NCI-H1092 treated with DMSO at 0.1 percent for 48 hours (cell line): Measurements from ENCODE around the gene IL4R.
"Not testable (repeated sequence)": the region's sequence is repeated elsewhere in the genome, so short reads cannot be mapped to it uniquely, and the experiment has no call there.

Source experiments
- DNase-seq: peaks from one replicate; lab custom pipeline; 2025; lab: John Stamatoyannopoulos, UW

Gene IL4R

GRCh38 chr16:27288313-27288712 is 25.5 kb upstream of the IL4R start:
- DNase-seq, result not testable (repeated sequence)

DNA sequence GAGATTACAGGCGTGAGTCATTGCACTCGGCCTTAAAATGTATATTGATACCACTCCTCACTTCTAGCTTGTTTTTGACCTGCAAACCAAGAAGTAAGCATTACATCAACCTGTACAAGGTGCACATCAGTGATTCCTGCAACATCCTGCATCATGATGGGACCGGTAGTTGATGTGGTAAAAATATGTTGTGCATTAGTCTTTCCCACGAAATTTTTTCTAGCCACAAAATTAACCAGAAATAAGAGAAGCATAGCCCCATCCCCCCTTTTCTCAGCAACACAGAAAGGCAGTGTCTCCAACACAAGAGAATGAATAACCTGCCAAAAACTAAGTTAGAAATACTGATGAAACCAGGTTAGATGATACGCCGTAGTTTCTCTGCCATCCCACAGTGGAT is 24.1 kb upstream of the IL4R start:
- DNase-seq, result no peak

GRCh38 chr16:27290562-27290961 is 23.2 kb upstream of the IL4R start:
- no peak for DNase-seq

- no peak for DNase-seq
Observed at GRCh38 chr16:27291106-27291505, 22.7 kb upstream of the IL4R start.

- DNase-seq, result no peak
Observed at GRCh38 chr16:27291722-27292240, 22.0 kb upstream of the IL4R start.

DNA sequence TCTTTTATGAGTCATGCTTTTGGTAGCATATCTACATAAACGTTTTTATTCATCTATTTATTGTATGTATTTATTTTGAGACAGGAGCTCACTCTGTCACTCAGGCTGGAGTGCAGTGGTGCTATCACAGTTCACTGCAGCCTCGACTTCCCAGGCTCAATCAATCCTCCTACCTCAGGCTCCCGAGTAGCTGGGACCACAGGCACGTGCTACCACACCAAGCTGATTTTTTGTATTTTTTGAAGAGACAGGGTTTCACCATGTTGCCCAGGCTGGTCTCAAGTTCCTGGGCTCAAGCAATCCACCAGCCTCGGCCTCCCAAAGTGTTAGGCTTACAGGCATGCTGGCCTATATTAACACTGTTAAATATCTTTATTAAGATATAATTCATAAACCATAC is 20.4 kb upstream of the IL4R start:
- DNase-seq, result no peak

DNA sequence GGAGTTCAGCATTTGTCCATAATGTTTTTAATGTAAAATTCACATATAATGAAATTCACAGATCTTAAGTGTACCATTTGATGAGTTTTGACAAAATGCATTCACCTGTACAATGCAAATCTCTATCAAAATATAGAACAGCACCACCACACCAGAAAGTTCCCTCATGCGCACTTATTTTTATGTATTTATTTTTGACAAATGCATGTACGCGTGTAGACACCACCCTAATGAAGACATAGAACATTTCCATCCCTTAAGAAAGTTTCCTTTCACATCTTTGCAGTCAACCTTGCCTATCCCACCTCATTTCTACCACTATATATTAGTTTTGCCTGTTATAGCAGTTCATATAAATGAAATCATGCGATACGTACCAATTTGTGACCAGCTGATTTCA is 15.6 kb upstream of the IL4R start:
- no peak for DNase-seq

- DNase-seq, result no peak
Observed at GRCh38 chr16:27301236-27301861, 12.4 kb upstream of the IL4R start.

- no peak for DNase-seq
Observed at GRCh38 chr16:27302126-27302525, 11.6 kb upstream of the IL4R start.

DNA sequence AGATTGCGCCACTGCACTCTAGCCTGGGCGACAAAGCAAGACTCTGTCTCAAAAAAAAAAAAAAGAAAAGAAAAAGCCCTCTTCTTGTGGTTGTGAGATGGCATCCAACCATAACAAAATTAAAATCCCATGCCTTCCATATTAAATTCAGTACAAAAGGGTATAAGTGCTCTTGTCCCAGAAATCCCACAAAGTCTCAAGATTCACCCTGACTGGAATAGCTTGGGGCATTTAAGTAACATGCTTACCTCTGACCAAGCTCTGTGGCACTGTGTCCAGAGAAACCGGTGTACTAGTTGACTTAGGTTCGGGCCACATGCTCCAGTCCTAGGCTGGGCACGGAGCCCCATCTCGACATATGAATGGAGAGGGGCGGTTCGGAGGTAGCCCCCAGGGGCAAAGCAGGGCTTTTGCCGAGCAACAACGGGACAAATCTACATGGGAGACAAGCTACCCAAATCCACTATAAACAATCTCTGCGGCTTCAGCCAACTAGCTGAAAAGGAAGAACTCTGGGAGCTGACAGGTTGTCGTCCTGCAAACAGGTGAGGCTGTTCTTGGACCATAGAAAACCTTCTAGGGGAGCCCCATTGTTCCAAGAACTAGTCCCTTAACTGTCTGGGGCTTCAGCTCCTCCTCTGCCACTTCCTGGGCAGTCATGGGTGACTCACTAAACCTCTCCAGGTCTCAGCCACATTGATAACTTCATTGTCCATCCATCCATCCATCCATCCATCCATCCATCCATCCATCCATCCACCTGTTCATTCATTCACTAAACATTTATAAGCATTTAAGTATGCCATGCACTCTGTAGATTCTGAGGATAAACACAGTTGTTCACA is 10.3 kb upstream of the IL4R start:
- no peak for DNase-seq

- no peak for DNase-seq
Observed at GRCh38 chr16:27304102-27304501, 9.7 kb upstream of the IL4R start.

DNA sequence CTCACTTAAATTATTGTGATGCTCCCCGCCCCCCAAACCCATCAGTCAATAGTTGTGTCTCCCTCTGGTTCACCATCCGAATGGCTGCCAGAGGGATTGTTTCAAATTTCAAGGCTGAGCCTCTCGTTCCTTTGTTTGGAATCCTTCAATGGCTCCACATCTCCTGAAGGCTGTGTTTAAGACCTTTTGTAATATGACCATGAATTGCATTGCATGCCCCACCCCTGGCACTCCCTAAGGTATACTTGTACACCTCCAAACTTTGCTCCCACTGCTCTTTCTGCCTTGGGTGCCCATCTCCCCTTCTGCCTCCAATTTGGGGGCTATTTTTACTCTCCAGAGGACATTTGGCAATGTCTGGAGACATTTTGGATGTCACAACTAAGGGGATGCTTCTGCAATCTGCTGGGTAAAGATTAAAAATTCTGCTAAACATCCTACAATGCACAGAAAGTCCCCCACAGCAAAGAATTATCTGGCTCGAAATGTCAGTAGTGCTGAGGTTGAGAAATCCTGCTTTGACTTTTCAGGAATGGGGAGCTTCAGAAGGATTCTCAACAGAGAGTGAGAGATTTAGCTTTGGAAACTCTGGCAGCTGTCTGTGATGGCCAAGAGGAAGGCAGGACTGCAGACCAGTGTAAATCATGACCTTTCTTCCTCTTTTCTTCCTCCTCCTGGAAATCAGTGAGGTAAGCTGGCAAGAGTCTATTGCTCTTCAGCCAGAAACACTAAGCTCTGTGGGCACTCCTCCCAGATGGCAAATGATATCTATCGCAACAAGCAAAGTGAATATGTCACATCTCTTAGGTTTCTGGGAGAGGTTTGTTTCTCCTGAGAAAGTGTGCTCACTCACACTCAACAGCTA is 8.7 kb upstream of the IL4R start:
- DNase-seq, result no peak

- DNase-seq, result no peak
Observed at GRCh38 chr16:27305839-27306442, 7.8 kb upstream of the IL4R start.

- DNase-seq, result no peak
Observed at GRCh38 chr16:27308792-27309191, 5.0 kb upstream of the IL4R start.

GRCh38 chr16:27310576-27311447 is 3.0 kb upstream of the IL4R start:
- DNase-seq, result no peak

DNA sequence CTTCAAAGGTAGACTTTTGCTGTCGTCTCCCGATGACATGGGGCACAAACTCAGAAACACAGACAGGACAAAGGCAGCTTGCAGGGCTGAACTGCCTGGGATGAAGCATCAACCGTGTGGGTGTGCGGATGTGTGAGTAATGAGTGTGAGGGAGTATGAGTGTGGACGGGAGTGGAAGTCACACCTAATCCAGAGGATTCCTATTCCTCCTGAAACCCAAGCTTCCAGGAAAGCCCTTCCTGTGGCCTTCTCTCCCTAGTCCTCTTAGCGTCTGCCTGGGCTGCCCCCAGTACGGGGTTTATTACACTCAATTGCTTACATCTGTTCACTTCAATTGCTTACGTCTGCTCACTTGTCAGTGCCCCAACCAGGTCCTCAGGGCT is 2.3 kb upstream of the IL4R start:
- no peak for DNase-seq

DNA sequence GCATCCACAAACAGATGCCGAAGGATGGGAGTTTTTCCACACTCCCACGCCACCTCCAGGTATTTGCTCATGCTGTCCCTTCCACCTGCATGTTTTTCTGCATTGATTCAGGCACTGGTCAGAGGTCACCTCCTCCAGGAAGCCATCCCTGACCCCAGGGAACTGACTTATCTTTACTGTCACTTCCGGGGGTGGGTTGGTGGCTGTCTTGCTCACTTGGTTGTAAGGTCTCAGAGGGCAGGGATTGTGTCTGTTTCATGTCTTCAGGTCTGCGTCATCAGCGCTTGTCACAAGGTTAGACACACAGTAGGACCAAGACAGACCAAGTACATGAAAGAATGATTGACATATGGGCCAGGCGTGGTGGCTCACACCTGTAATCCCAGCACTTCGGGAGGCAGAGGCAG is 1.9 kb upstream of the IL4R start:
- no peak for DNase-seq

DNA sequence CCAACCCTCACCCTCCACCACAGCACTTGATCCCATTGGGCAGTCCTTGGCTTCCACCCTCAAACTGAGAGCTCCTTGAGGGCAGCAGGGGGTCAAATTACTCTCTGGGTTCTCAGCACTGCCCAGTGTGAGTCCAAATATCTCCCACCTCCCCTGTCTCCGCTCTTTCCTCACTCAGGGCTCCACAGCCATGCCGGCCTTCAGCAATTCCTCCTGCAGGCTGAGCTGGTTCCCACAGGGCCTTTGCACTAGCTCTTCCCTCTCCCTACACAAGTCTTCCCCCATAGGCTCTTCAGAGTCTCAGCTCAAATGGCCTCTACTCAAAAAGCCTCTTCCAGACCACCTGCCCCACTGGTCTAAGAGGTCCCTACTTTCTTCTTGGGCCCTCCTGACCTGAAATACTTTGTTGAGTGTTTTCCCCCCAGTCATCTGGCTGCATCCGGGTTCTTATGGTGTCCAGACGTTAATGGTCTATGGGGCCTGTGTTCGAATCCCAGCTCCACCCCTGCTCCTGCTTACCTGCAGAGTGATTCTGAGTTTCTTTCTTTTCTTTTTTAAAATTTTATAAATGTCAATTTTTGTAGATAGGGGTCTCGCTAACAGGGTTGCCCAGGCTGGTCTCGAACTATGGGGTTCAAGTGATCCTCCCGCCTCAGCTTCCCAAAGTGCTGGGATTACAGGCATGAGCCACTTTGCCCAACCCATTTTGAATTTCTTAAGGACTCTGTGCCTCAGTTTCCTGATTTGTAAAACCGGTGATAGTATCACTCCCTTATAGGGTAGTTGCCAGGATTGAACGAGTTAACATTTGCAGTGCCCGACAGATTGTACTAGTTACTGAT is 973 bp upstream of the IL4R start:
- DNase-seq, result no peak

- no peak for DNase-seq
Observed at GRCh38 chr16:27314161-27314723, 468 bp downstream of the IL4R start.

DNA sequence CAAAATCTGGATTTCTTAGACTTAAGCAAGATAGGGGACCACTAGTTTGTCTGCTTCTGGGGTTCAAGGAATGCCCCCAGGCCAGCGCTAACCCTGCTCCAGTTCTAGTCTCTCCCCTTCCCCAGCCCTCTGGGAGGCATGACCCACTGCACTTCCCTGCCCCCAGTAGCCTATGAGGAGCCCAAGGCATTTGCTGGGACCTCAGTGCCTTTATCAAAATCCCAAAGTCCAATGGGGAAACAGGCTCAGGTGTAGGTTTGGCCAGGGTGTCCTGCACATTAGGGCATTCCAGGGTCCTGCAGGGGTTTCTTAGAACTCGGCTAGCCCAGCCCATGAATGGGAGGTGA is 1.2 kb downstream of the IL4R start:
- DNase-seq, result no peak
